Neutrophil (primary cell): ENCODE data around the gene MRGPRD.

ENCODE experiments used
- H3K27ac ChIP-seq: fragments of 200-600 bp; sonication (generic); 2 replicates; pipeline ENCODE4 v1.5.1; 2016; ENCODE audit warnings: mild to moderate bottlenecking, moderate library complexity
- H3K27me3 ChIP-seq: fragments of 200-600 bp; sonication (generic); 2 replicates; pipeline ENCODE4 v1.6.0; 2016; ENCODE audit warnings: mild to moderate bottlenecking
- H3K36me3 ChIP-seq: fragments of 200-600 bp; sonication (generic); 2 replicates; pipeline ENCODE4 v1.5.1; 2017
- H3K4me1 ChIP-seq, 2 experiments: fragments of 200-600 bp in 1 of 2; sonication (generic) in 1 of 2; 1 replicate in 1 of 2; 2 replicates in 1 of 2; pipeline versions ENCODE4 v1.5.1 to v1.6.1; 2013 to 2016; ENCODE audit warnings: low read depth in 1 of 2, low read length in 1 of 2, mild to moderate bottlenecking in 1 of 2, moderate library complexity in 1 of 2; ENCODE audit not compliant: control insufficient read depth in 1 of 2, insufficient read depth in 1 of 2
- H3K4me3 ChIP-seq, 2 experiments: fragments of 200-600 bp in 1 of 2; sonication (generic) in 1 of 2; 1 replicate in 1 of 2; 2 replicates in 1 of 2; pipeline ENCODE4 v1.5.1; 2013 to 2016; ENCODE audit warnings: low read depth in 1 of 2, low read length in 1 of 2, mild to moderate bottlenecking in 1 of 2, moderate library complexity in 1 of 2
- H3K9me3 ChIP-seq: fragments of 200-600 bp; sonication (generic); 2 replicates; pipeline ENCODE4 v1.5.1; 2016
- TF ChIP-seq, protein P1 (sequence below): fragments of 200-600 bp; sonication (generic); IDR thresholded peaks from 2 replicates; pipeline ENCODE4 v1.5.1; 2016; ENCODE audit warnings: antibody characterized with exemption

The MRGPRD gene

DNA sequence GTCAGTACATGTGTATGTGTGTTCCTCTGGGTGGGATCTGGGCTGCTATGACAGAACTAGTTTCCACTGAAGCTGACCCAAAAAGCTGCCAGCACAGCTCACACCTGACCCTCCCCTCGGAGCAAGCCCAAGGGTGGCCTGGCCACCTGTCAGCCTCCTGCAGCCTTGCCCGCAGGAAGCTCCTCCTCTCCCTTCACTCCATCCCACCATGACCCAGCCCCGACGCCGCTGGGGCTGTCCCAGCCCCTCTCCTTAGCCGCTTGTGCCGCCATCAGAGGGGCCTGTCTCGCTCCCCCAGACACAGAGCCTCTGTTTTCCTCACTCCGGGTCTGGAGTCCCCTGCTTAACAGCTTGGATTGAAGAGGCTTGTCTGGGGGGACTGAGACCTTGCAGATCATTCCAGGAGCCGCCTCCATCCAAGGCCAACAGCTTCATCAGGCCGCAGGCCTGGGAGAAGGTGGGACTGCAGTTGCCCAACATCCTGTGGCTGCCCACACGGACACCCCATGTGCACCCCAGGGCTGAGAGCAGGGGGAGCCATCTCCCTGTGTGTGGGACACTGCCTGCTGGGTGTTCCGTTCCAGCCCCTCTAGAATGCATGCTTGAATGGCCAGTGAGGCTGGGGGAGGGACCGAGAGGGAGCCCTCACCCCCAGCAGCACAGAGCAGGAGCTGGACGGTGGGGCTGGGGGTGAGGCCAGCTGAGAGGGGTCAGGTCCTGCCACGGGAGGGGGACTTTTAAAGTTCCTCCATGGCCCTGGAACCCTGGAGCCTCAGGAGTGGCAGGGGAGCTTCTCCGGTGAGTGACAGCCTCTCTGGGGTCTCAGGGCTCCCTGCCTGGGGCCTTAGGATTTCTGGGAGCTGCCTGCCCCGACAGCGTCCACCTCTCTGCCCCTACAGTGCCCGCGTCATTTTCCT is 31.6 kb upstream of the MRGPRD start:
- no peaks in the 10 kb centered on the region for H3K9me3 ChIP-seq
- H3K4me3 ChIP-seq = no peak overlapping the region
- peaks cover 82% of the 10 kb centered on the region for H3K27me3 ChIP-seq
- TF ChIP-seq, protein P1, sequence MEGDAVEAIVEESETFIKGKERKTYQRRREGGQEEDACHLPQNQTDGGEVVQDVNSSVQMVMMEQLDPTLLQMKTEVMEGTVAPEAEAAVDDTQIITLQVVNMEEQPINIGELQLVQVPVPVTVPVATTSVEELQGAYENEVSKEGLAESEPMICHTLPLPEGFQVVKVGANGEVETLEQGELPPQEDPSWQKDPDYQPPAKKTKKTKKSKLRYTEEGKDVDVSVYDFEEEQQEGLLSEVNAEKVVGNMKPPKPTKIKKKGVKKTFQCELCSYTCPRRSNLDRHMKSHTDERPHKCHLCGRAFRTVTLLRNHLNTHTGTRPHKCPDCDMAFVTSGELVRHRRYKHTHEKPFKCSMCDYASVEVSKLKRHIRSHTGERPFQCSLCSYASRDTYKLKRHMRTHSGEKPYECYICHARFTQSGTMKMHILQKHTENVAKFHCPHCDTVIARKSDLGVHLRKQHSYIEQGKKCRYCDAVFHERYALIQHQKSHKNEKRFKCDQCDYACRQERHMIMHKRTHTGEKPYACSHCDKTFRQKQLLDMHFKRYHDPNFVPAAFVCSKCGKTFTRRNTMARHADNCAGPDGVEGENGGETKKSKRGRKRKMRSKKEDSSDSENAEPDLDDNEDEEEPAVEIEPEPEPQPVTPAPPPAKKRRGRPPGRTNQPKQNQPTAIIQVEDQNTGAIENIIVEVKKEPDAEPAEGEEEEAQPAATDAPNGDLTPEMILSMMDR = no peak
- no peaks in the 10 kb centered on the region for H3K36me3 ChIP-seq
- H3K4me1 ChIP-seq = peaks cover 0 to 7% of the 10 kb centered on the region in 2 experiments
- H3K27ac ChIP-seq = no peak overlapping the region

DNA sequence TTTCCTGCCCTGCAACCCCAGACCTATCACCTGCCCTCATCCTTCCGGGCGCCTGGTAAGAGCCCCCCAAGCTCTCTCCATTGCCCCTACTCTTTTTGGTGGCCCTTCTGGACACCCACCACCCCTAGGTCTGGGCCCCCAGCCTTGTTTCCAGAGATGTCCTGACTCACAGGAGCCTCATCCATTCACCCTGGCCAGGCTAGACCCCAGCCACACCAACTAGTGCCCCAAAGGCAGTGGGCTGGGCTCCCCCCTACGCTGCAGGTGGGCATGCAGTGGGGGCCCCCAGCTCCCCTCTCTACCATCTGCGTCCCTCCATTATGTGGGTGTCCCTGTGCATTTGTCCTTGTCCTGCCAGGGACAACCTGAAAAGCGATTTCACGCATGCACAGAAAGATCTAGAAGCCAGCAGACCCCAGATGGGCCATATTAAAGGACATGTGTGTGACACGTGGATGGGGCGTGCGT is 30.9 kb upstream of the MRGPRD start:
- no peak overlapping the region for H3K27ac ChIP-seq
- no peaks in the 10 kb centered on the region for H3K9me3 ChIP-seq
- H3K4me1 ChIP-seq = peaks cover 0 to 7% of the 10 kb centered on the region in 2 experiments
- no peak overlapping the region for H3K4me3 ChIP-seq
- H3K36me3 ChIP-seq = no peaks in the 10 kb centered on the region
- TF ChIP-seq, protein P1 = no peak
- H3K27me3 ChIP-seq = peaks cover 89% of the 10 kb centered on the region

DNA sequence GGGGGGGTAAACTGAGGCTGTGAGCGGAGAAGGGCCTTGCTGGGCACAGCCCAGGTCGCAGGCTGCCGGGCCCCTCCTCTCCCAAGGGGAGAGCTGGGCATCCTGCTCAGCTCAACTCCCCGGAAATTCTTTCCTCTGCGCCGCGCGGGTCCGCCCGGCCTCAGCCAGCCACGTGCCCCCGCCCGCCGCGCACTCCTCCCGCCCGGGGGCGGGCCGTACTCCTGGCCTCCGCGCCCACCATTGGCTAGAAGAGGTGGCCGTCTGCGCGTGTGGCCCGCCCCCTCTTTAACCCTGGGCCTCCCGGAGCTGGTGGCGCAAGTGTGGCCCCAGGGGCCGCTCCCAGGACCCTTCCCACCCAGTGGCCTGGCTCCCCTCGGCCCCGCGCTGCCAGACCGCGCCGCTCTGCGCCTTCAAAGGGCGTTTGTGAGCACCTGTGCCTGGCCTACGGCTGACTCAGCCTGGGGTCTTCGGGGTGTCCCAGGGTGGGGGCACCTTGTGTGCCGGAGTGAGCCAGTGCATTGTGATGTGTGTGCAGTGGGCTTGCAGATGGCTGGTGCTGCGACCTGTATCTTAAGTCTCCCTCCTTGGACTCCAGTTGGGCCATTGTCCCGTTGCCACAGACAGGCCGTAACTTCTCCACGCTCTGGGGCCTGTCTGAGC is 30.3 kb upstream of the MRGPRD start:
- H3K36me3 ChIP-seq = no peaks in the 10 kb centered on the region
- no peak overlapping the region for H3K27ac ChIP-seq
- H3K27me3 ChIP-seq = peaks cover 94% of the 10 kb centered on the region
- H3K4me1 ChIP-seq = peaks cover 0 to 7% of the 10 kb centered on the region in 2 experiments
- no peaks in the 10 kb centered on the region for H3K9me3 ChIP-seq
- TF ChIP-seq, protein P1 = no peak
- no peak overlapping the region for H3K4me3 ChIP-seq

DNA sequence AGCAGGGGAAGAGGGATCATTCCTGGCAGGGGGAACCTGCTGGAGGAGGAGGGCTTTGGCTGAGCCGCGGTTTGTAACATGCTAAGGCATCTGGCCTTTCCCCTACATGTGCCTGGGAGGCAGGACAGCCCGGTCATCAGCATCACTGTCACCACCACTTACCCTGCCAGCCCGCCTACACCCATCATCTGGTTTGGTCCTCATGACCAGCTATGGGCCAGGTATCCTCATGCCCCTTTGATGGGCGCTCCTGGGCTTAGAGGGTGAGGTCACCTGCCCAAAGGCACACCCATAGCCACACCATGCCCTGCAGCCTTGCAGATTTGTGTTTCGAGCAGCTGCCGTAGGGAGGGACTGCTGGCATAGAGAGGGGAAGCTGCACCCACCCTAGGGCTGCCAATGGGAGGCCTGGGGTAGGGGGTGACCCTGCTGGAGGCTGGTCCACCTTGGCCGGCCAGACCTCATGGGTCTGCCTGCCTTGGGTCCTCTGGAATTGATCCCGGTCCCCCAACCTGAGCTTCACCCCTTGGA is 29.6 kb upstream of the MRGPRD start:
- TF ChIP-seq, protein P1 = no peak
- peaks cover 98% of the 10 kb centered on the region for H3K27me3 ChIP-seq
- no peaks in the 10 kb centered on the region for H3K9me3 ChIP-seq
- H3K36me3 ChIP-seq = no peaks in the 10 kb centered on the region
- H3K4me3 ChIP-seq = no peak overlapping the region
- H3K4me1 ChIP-seq = peaks cover 0 to 7% of the 10 kb centered on the region in 2 experiments
- no peak overlapping the region for H3K27ac ChIP-seq

DNA sequence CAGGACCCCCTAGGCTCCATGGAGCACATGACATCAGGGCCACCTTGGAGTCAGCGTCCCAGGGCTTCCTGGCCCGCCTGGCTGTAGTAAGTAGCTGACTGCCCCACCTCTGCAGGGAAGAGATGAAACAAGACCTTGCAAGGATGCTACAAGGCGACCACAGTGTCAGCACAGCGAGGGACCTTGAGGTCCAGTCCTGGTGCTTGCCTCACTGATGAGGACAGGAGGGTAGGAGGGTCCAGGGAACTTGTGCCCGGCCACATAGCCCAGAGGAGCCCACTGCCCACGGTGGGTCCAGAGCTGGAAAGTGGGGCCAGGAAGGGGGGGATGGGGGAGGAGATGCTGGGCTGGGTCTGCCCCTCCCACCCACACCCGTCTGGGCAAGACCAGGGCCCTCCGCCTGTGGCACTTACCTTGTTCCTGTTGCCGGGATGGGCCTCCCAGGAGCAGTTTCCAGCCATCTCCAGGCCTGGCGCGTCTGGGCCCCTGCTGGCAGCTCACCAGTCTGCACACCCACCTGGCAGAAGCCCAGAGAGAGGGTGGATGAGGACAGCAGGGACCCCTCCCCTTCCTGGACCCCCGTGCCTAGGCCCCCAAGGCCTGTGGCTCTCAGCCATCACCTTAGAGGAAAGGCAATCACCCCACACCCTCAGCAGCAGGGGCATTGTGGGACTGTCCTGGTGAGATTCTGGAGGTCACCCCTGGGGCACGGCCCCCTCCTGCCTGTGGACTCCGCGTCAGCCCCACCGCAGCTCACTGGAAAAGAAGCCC is 28.8 kb upstream of the MRGPRD start:
- Histone ChIP-seq H3K27ac (no peak overlapping the region), H3K9me3 (no peaks in the 10 kb centered on the region), H3K27me3 (peaks cover 98% of the 10 kb centered on the region), H3K36me3 (no peaks in the 10 kb centered on the region), H3K4me1 (peaks cover 0 to 7% of the 10 kb centered on the region in 2 experiments), H3K4me3 (no peak overlapping the region)
- TF ChIP-seq, protein P1 = no peak
